ENCODE data around the gene PIWIL4. TPM values are rescaled to one million over a fixed set of nuclear protein-coding genes. Genes with fewer than 3 reads are reported as not detected.
"Not testable (repeated sequence)": the region's sequence is repeated elsewhere in the genome, so short reads cannot be mapped to it uniquely, and the experiment has no call there.

Gene PIWIL4
- polyA plus RNA-seq, 3 donors: 3.2 to 4.1 (median 3.7) TPM

DNA sequence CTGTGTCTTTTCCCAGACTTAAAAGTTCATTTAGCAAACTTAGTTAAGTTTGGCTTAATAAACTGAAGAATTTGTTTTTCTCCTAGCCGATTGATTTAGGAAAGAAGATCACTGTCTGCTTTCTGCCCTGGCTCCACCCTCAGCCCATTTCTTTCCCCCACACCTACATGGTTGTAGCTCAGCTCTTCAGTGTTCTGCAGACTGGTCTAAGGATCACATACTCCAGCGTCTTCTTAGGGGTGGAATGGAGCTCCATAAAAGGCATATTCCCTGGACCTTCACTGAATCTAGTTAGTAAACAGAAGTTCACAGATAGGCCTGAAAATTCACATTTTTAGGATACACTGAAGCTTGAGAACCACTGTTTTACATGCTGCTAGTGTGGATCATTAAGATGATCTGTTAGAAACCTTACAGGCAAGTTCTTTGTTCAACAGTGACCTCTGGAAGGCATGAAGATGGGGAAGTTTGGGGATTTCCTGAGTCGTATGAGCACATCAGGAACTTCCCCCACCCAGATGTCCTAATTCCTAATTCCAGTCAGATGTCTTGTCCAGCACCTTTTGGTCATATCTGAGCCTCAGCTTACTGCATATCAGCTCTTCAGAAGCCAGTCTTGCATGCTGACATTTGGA, 16.8 kb downstream of the PIWIL4 start:
- no peak for DNase-seq

DNA sequence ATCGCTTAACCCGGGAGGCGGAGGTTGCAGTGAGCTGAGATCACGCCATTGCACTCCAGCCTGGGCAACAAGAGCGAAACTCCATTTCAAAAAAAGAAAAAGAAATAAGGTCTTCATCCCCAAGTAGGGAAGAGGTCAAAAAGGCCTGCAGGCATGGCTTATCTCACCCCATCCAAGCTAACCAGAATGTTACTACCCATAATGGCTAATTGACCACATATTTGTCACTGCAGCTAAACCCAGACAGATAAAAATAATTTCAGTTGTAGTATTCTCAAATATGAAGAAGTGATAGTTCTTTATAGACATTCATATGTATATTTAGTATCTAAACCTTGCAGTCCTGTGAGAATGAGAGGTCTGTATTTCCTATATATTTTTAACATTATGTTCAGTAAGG, 17.8 kb downstream of the PIWIL4 start:
- no peak for DNase-seq

DNA sequence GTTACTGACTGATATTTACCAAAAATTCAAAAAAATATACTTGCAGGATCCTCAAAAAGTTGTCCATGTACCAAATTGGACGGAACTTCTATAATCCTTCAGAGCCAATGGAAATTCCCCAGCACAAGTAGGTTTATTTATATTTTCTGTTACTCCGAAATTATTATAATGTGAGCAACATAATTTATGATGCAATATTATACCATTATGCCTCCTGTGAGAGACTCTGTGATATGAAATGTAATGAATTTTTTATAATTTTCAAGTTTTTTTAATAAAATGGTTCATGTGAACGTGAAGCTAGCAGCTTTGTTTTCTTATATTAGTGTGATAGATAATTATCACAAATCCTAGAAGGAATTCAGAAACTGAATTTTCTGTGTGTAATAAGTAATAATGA, 18.2 kb downstream of the PIWIL4 start:
- DNase-seq: no peak

DNA sequence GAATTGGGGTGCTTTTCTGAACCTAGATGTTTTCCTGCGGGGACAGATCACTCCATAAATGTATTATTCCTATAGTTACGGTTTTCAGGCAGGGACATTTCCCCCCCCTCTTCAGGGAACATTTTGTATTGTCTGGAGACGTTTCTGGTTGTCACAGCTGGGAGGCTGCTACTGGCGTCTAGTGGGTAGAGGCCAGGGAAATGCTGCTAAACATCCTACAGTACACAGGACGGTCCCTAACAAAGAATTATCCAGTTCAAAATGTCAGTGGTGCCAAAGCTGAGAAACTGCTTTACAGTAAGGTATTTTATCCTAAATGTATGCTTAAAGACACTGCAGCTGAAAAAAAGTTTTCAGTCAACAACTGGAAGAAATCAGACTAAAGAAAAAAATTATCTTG, 19.4 kb downstream of the PIWIL4 start:
- DNase-seq: no peak

DNA sequence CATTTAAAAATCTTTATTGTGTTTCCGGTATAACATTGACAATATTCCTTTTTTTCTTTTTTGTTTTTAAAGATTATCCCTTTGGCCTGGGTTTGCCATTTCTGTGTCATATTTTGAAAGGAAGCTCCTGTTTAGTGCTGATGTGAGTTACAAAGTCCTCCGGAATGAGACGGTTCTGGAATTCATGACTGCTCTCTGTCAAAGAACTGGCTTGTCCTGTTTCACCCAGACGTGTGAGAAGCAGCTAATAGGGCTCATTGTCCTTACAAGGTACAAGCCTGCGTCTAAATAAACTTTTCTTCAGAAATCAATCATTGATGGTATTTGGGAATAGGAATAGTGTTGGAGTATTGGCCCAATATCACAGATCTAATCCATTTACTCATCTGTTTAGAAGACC, 19.8 kb downstream of the PIWIL4 start:
- DNase-seq: no peak

DNA sequence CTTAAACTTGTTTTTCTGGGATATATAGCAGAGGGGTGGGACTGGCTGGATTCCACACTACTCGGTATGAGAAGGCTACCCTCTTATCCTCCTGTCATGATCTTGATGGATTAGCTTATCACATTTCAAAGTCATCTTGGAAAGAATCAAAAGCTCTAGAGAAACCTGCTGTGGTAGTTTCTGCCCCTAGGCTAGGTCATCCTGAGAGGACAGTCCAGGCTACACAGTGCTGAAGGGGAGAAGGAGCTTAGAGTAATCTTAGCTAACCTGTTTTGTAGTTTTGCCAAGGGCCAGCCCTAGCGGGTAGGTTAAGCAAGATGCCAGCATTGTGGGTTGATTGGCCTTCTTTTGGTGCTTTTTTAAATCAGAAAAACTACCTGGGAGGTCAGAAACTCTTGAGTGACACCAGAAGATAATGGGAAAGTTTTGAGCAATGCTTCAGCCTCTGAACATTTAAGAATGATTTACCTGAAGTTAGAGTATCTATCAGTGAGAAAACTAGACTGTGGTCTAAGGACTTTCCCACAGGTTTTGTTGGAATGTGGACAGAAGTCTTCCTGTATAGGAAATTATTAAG, 21.3 kb downstream of the PIWIL4 start:
- DNase-seq: peak; percentile 36

DNA sequence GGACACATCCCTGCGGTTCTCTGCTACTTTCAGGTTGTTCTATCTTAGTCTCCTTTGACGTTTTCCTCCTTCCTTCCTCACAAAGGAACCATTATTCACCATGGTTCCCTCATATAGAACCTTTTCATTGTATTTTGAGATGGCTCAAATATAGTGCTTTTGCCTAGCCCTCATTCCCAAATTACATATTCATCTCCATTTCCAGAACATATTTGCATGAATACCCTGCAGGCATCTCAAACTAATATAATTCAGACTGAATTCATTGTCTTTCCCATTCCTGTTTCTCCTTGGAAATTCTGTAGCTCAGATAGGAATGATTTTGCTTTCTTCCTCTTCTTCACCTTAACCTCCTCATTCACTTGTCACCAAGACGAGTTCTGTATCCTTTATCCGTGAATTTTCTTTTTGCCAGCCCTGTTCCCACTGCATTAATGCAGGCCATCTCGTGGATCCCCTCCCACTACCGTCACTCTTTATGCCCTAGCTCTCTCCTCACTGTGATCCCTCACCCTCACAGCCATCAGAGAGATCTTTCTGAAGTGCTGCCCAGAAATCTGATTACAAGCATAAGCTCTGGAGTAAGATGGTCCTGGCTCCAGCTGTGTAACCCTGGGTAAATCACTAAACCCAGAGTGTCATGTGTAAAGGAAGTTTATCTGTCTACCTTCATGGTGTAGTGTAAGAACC, 23.3 kb downstream of the PIWIL4 start:
- no peak for DNase-seq

DNA sequence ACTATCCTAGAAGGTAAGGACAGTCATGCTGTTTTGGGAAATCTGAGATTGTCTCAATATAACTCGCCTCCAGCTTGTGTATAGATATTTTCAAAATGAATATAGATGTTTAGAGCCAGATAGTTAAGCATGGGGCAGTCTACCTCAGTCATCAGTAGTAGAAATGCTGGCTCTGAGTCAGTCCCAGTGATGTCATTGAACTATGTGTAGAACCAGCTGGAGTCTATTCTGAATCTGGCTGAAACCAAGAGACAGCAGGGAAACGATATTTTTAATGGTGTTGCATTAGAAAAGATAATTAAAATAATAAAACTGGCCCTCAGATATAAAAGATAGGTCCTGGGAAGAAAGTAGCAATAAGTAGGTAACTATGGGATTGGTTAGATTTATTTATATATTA, 25.9 kb downstream of the PIWIL4 start:
- no peak for DNase-seq

DNA sequence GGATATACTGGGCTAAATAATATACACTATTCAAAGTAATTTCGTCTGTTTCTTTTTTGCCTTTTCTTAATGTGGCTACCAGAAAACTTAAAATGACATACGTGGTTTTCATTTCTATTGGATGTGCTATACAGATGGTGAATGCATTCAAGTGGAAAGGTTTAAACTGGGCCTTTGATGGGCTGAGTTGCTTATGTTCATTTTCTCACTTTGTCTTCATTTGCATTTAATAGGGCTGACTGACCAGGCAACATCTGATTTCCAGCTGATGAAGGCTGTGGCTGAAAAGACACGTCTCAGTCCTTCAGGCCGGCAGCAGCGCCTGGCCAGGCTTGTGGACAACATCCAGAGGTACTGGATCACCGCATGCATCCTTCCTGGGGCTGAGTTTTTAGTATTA, 27.9 kb downstream of the PIWIL4 start:
- DNase-seq: no peak

DNA sequence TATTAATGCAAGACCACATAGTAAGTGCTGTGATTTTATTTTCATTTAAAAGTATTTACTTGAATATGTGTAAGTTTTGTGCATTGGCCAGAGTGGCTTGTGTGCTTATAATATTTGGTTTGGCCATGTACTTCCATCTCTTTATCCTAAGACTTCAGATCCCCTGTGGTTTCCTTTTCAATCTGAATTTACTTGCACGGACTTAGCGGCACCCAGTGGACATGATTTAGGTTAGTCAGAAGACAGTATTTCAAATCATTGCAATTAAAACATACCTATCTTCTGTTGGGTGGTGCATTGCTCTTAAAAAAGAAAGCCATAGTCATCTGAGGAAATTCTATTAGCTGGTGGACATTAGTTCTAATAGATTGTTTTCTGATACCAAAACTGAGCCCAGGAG, 30.7 kb downstream of the PIWIL4 start:
- DNase-seq: no peak

DNA sequence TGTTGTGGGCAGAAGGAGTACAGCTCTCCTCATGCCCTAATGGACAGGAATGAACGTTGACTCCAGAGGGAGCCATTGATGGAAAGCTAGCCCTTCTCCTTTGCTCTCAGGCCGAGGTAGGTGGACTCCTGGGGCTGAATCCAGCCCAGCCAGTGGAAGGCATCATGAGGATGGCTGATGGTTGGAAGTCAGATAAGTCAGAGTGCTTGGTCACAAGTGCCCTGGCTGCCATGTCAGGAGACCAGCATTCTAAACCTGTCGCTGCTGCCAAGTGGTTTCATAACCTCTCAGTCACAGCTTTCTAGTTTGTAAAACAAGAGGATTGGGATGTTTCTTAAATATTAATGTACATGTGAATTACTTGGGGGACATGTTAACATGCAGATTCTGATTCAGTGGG, 32.3 kb downstream of the PIWIL4 start:
- DNase-seq: no peak

DNA sequence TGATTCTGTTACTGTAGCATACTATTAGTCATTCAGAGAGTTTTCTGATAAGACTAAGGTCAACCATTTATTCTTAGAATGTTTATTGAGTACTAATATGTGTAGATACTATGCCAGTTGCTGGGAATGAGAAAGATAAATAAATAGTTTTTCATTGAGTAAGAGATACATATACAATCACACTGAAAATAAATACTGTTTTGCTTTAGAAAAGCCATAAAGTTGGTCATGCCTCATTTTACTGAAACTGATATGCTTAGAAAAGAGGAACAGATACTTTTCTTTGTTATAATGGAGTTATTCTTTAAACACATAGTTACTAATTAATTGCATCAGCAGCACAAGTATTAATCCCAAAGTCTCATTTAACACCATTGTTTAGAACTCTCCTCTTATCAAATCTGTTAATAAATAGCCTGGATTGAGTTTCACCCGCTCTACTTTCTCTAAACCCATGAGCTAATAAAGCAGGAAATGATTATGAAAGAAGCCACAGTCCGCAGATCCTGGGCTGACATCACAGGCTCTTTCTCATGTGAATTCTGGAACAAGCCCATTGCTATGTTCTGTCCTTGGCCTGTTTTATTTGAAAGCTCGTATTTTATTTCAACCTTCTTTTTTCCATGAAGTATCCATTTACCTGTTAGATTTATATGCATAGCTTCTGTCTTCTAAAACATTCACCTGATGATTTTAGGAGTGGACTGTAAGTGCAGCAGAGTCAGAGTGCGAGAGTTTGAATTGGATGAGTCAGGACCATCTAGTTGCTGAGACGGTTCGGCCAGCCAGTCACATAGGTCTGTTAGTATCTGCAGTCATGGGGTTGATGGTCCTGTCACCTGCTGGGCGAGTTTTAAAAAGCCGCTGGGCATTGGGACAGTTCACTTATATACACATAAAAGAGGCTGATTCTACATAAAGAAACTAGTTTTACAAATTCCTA, 35.5 kb downstream of the PIWIL4 start:
- DNase-seq: peak; percentile 42

DNA sequence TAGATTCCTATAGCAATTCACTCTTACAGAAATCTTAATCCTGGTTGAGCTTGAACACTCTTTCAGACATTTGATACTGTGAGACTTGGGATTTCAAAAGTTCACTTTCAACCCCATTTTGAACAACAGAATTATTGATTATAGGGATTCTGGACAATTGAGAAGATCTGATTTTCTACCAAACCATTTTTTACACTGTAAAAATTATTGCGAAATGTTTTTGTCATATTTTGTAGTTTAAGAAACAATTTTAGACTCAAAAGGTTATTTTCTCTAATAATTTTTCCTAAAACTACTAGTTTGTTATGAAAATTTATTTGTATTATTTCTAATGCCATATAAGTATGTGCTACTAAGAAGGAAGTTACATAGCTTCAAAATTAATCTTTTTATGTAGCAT, 36.4 kb downstream of the PIWIL4 start:
- DNase-seq: no peak

DNA sequence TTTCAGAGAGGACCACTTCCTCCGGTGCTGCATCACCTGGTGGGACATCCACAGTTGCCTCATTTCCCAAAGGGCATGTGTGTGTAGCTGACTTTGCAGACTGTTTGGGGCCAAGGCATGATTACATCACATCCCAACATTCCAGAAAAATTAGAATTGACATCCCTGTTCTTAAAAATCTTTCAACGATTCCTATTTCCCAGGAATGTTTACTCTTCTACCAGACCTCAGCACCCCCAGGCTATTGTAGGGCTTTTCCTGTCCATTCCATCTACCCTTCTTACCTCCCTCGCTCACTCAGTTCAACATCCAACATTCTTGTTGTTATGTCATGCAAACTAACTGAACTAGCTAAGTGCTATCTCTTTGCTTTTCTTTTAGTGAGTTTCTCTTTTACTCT, 37.3 kb downstream of the PIWIL4 start:
- no peak for DNase-seq

DNA sequence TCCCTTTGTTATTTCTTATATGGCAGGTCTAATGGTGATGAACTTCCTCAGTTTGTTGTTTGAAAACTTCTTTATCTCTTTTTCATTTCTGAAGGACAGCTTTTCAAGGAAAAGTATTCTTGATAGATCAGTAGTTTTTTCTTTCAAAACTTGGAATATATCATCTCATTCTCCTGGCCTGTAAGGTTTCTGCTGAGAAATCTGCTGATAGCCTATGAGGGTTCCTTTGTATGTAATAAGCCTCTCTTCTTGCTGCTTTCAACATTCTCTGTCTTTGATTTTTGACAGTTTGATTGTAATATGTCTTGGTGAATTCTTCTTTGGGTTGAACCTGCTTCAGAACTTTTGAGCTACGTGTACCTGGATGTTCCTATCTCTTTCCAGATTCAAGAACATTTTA, 46.0 kb downstream of the PIWIL4 start:
- no peak for DNase-seq

DNA sequence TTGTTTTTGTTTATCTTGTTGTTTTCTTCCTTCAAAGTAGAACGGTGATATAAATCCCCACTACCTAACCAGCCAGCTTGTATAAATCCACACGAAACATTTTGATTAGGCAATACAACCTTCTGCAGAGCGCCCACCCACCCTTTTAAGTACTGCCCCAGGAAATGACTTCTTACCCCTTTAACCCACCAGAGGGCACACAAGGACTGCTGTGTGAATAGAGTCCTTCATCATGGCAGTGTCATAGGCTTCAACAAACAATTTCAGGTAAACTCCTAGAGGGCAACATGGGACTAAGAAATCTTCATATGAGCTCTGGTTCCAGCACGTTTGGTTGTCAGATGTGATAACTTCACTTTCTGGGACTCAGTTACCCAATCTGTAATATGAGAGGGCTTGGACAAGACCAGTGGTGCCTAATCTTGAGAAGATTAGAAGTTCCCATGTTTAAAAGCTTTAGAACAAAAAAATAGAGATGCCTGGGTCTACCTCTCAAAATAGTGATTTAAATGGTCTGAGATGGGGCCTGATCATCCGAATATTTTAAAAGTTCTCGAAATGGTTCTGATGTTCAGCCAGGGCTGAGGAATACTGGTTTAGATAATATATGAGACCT, 56.1 kb downstream of the PIWIL4 start:
- peak; percentile 84 for DNase-seq

DNA sequence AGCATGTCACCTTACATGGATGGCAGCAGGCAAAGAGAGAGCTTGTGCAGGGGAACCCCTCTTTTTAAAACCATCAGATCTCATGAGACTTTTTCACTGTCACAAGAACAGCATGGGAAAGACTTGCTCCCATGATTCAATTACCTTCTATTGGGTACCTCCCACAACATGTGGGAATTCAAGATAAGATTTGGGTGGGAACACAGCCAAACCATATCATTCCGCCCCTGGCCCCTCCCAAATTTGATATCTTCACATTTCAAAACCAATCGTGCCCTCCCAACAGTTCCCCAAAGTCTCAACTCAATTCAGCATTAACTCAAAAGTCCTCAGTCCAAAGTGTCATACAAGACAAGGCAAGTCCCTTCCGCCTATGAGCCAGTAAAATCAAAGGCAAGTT, 58.3 kb downstream of the PIWIL4 start:
- DNase-seq: not testable (repeated sequence)

DNA sequence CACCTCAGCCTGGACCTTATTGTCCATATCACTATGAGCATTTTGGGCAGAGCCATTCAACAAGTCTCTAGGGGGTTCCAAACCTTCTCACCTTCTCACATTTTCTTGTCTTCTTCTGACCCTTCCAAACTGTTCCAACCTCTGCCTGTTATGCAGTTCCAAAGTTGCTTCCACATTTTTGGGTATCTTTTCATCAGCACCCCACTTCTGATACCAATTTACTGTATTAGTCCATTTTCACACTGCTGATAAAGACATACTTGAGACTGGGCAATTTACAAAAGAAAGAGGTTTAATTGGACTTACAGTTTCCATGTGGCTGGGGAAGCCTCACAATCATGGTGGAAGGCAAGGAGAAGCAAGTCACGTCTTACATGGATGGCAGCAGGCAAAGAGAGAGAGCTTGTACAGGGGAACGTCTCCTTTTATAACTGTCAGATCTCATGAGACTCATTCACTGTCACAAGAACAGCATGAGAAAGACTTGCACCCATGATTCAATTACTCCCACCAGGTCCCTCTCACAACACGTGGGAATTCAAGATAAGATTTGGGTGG, 59.9 kb downstream of the PIWIL4 start:
- not testable (repeated sequence) for DNase-seq

DNA sequence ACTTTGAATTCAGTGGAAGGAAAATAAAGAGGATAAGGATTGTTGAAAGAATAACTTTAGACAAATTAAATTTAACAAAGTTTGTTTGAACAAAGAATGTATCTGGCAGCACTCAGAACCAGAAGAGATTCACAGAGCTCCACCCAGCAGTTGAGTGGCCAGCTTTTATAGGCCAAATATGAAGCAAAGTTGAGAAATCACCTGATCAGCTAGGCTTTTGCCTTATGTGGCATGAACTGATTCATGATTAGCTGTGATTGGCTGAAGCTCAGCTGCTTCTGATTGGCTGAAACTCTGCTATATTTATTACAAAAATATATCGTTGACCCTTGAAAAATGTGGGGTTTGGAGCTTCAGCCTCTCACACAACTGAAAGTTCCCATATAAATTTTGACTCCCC, 62.6 kb downstream of the PIWIL4 start:
- no peak for DNase-seq

DNA sequence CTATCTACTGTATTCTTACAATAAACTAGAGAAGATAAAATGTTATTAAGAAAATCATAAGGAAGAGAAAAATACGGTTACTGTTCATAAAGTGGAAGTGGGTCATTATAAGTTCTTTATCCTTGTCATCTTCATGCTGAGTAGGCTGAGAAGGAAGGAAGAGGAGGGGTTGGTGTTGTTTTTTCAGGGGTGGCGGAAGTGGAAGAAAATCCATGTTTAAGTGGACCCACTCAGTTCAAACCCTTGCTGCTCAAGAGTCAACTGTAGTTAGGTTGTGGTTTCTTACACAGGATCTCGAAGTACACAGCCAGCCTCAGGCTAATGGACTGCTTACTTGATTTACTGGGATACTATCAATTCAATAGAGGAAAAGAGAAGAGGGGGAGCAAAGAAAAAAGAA, 63.1 kb downstream of the PIWIL4 start:
- DNase-seq: no peak

DNA sequence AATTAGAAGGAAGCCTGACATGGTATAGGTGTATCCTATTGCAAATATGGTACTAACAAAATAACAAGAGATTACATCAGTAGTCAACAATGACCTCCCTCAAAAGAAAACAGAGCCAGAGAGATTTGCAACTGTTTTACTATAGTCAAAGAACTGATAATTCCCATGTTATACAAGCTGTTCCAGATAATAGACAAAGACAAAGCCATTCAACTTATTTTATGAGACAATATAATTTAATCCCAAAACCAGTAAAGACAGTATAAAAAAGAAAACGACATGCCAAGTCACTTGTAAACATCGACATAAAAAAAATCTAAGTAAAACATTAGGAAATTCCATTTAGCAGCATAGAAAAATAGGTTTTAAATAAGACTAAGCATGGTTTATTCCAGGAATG, 65.2 kb downstream of the PIWIL4 start:
- DNase-seq: no peak

DNA sequence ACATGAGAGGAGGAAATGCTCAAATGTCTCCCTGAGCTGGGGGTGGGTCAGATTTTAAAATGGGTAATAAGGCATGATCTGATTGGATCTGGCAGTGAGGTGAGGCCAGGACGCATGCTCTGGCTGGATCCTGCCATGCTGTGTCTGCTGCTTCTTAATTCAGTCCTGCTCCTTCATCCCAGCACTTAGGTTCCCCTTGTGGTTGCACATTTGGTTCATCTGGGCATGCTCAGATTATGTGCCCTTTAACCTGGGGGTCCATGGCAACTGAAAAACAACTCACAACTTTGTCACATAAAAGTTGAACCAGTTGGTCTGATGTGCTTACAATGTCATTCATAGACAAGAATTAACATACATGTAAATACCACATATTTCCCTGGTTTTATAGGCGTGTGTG, 67.9 kb downstream of the PIWIL4 start:
- no peak for DNase-seq
